Measurements from ENCODE around the gene ZHX3. TPM values are rescaled to one million over a fixed set of nuclear protein-coding genes. Genes with fewer than 3 reads are reported as not detected.

Gene ZHX3
- total and polyA plus RNA-seq, 9 of the 15 experiments (the other 6 are each of a cell fraction or from before 2014, with no cell fraction given): 0.80 to 14.6 (median 4.9) TPM

DNA sequence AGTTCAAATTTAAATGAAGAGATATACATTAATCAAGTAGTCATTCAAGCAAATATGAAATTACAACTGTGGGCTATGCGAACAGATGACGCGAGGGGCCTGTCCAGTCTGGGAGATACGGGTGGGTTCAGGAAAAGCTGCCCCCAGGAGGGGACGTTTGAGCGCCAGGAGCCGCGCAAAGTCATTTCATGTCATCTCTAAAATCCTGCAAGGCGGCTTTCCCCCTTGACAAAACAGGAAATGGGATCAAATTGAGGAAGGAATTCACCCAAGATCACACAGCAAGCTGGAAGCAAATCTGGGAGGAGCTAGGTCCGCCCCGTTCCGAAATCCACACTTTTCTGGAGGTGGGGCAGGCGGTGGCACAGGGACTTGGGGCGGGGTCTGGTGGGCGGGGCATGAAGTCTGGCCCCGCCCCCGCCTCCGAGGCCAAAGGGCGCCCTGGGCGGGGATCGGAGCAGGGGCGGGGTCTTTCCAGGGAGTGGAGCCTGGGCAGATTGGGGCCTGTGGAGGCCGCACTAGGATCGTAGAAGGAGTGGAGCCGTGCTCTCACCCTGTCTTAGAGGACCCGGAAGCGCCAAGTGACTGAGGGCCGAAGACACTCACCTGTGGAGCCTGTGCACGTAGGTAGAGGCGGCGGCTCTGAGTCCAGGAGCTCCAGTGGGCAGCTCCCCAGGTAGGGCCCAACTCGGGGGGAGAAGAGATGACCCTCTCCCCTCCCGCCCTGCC lies 23.0 kb upstream of the ZHX3 start, which contains the start of gene LPIN3 (continued):
- no peak for TF ChIP-seq KDM1A (IDR thresholded peaks at IDR 0.05)
- no peak for TF ChIP-seq MEF2A (IDR thresholded peaks at IDR 0.05; ENCODE audit: control insufficient read depth, low read depth, low read length)
- no peak for TF ChIP-seq HLTF (IDR thresholded peaks at IDR 0.05)
- no peak for TF ChIP-seq PHF21A (IDR thresholded peaks at IDR 0.05; ENCODE audit: borderline replicate concordance, low read depth)
- TF ChIP-seq ZNF184 (CRISPR knock-in tag; IDR thresholded peaks at IDR 0.05): no peak
- no peak for TF ChIP-seq TCF7 (IDR thresholded peaks at IDR 0.05; ENCODE audit: borderline replicate concordance)
- TF ChIP-seq, protein P1, sequence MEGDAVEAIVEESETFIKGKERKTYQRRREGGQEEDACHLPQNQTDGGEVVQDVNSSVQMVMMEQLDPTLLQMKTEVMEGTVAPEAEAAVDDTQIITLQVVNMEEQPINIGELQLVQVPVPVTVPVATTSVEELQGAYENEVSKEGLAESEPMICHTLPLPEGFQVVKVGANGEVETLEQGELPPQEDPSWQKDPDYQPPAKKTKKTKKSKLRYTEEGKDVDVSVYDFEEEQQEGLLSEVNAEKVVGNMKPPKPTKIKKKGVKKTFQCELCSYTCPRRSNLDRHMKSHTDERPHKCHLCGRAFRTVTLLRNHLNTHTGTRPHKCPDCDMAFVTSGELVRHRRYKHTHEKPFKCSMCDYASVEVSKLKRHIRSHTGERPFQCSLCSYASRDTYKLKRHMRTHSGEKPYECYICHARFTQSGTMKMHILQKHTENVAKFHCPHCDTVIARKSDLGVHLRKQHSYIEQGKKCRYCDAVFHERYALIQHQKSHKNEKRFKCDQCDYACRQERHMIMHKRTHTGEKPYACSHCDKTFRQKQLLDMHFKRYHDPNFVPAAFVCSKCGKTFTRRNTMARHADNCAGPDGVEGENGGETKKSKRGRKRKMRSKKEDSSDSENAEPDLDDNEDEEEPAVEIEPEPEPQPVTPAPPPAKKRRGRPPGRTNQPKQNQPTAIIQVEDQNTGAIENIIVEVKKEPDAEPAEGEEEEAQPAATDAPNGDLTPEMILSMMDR (IDR thresholded peaks at IDR 0.05 in 2 of 3, conservative IDR thresholded peaks at IDR 0.05 in 1 of 3; ENCODE audit: insufficient read depth in 2 of 3, low read depth in 1 of 3, low read length in 3 of 3): peak; percentile 3 to 86 (median 79); a peak in 5 of 6 replicates
- peak; percentile 78 for TF ChIP-seq TBP (optimal IDR thresholded peaks at IDR 0.05; ENCODE audit: low read depth, low read length)
- no peak for TF ChIP-seq NCOA6 (IDR thresholded peaks at IDR 0.05)
- peak; percentile 64; the same call in 1 of the 2 replicates for TF ChIP-seq GABPB1 (CRISPR knock-in tag; IDR thresholded peaks at IDR 0.05)
- TF ChIP-seq, protein P2, sequence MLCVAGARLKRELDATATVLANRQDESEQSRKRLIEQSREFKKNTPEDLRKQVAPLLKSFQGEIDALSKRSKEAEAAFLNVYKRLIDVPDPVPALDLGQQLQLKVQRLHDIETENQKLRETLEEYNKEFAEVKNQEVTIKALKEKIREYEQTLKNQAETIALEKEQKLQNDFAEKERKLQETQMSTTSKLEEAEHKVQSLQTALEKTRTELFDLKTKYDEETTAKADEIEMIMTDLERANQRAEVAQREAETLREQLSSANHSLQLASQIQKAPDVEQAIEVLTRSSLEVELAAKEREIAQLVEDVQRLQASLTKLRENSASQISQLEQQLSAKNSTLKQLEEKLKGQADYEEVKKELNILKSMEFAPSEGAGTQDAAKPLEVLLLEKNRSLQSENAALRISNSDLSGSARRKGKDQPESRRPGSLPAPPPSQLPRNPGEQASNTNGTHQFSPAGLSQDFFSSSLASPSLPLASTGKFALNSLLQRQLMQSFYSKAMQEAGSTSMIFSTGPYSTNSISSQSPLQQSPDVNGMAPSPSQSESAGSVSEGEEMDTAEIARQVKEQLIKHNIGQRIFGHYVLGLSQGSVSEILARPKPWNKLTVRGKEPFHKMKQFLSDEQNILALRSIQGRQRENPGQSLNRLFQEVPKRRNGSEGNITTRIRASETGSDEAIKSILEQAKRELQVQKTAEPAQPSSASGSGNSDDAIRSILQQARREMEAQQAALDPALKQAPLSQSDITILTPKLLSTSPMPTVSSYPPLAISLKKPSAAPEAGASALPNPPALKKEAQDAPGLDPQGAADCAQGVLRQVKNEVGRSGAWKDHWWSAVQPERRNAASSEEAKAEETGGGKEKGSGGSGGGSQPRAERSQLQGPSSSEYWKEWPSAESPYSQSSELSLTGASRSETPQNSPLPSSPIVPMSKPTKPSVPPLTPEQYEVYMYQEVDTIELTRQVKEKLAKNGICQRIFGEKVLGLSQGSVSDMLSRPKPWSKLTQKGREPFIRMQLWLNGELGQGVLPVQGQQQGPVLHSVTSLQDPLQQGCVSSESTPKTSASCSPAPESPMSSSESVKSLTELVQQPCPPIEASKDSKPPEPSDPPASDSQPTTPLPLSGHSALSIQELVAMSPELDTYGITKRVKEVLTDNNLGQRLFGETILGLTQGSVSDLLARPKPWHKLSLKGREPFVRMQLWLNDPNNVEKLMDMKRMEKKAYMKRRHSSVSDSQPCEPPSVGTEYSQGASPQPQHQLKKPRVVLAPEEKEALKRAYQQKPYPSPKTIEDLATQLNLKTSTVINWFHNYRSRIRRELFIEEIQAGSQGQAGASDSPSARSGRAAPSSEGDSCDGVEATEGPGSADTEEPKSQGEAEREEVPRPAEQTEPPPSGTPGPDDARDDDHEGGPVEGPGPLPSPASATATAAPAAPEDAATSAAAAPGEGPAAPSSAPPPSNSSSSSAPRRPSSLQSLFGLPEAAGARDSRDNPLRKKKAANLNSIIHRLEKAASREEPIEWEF (CRISPR knock-in tag; IDR thresholded peaks at IDR 0.05): no peak
- TF ChIP-seq RBBP5 (IDR thresholded peaks at IDR 0.05; ENCODE audit: borderline replicate concordance, insufficient read depth, low read length, poor library complexity, severe bottlenecking): no peak
